Measurements from ENCODE around the gene MSRB3.
"Not testable (repeated sequence)": the region's sequence is repeated elsewhere in the genome, so short reads cannot be mapped to it uniquely, and the experiment has no call there.

MSRB3 gene

DNA sequence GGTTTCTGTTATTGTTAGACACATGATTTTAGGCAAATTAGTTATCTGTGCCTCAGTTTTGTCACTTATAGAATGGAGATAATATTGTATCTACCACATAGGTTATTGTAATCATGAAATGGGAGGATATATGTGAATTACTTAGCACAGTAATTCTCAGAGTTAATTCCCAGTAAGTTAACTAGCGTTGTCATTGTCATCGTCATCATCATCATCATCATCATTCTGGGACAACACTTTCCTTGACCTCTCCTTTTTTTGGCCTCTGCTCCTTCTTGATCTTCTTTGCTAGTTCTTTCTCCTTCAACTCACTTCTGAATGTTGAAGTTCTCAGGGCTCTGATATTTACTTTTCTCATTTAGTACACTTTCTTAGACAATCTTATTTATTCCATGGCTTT lies 13.8 kb downstream of the MSRB3 start:
- DNase-seq, result no peak

DNA sequence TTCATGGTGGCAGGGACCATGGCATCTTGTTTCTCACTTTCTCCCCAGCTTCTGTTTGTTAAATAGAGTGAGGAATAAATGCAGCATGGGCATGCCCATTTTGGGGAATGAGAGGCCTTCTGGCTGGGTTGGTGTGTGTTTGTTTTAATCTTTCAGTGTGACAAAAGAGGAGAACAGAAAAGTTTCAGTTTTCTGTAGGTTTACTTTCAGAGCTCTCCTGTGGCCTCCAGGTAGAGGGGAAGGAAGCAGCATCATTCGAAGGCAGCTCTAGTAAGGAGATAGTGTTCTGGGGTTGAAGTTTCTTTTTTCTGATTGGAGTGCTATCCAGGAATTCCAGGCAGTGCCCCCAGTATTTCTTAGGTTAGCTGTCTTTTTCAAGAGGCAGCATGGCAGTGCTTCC lies 15.3 kb downstream of the MSRB3 start:
- no peak for DNase-seq

- DNase-seq, result no peak
Measured at GRCh38 chr12:65294641-65295262, 16.3 kb downstream of the MSRB3 start.

DNA sequence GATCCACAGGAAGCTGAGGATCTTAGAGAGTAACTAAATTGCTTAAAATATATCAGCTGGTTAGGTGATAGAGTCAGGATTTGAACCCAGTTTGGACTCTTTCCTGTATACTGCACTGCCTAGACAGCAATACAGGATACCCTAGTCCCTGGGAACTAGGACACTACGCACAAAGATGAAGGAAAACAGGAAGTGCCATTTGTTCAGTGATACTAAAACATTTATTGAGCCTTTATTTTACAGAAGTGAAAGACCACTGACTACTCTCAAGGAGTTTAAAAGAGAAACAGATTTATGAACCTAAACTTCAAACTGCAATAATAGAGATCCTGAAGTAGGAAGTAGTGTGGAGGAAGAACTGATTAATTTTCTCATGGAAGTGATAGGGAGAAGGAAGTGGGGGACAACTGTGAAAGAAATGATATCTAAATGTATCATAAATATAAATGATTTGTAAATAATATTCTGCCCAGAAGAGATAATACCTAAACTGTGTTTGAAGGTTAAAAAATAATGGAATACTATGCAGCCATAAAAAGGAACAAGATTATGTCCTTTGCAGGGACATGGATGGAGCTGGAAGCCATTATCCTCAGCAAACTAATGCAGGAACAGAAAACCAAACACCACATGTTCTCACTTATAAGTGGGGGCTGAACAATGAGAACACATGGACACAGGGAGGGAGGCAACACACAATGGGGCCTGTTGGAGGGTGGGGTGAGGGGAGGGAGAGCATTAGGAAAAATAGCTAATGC lies 18.2 kb downstream of the MSRB3 start:
- DNase-seq, result no peak

GRCh38 chr12:65300097-65300496 lies 21.6 kb downstream of the MSRB3 start:
- DNase-seq, result no peak

GRCh38 chr12:65300679-65301349 lies 22.3 kb downstream of the MSRB3 start:
- no peak for DNase-seq

DNA sequence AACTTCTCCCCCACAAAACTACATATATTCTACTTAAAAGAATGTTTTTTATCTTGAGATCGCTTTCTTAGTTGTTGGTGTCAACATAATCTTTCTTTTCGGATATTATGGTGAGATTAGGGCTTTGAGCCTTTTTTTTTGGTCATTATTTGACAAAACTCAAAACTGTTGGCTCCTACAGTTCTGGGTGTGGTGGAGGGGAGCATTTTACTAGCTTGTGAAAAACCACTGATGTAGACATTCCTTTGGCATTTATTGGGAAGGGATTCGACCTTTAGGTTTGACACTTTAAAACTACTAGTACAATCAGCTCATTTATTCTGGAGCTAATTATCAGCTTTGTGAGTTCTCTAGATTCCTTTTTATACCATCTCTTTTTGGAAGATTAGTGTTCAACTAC lies 24.4 kb downstream of the MSRB3 start:
- no peak for DNase-seq

DNA sequence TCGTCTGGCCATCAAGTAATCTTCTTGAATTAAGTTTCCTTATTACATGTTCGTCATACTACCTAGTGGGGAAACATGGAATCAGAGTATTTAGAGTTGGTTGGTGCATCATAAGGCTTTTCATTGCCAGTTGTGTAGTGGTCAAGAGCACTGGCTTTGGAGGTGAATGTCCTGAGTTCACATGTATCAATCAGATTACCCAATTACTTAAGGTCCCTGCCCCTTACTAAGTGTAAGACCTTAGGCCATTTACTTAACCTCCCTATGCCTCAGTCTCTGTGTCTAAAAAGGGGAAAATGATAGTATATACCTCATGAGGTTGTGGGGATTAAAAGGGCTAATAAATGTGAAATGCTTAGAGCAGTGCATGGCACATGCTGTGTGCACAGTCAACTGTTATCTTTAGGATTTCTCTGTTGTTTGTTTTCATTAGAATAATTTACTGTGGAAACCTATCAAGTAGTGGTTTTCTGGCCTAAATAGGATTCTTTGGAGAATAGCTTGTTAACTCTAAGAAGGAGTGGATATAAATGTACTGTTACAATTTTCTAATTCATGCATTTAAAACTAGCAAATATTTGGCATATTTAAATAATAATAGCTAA lies 27.0 kb downstream of the MSRB3 start:
- no peak for DNase-seq

- peak; percentile 55 for DNase-seq
Measured at GRCh38 chr12:65306366-65307168, 28.1 kb downstream of the MSRB3 start.

- DNase-seq, result peak; percentile 36
Measured at GRCh38 chr12:65307169-65307501, 28.7 kb downstream of the MSRB3 start.

- DNase-seq, result peak; percentile 18
Measured at GRCh38 chr12:65308006-65308405, 29.5 kb downstream of the MSRB3 start.

DNA sequence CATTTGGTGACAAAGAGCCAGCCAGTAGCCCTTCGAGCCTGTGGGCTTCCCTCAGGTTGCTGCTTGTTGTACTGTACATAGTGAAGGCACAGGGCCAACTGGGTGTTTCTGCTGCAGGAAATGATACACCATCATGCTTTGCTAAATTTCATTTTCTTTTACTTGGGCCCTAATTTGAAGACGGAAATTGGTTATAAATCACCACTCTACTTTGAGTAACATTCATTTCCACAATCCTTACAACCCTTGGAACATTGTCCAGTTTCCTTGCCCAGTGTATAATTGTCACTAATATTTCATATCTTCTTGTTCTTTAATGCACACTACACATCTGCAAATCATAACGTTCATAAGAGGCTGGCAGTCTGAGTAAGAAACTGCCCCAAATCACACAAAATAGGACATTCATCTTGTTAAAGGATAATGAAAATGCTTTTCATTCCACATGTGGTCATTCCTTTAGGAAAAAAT lies 30.2 kb downstream of the MSRB3 start:
- DNase-seq, result no peak

GRCh38 chr12:65311260-65311659 lies 32.8 kb downstream of the MSRB3 start:
- no peak for DNase-seq

DNA sequence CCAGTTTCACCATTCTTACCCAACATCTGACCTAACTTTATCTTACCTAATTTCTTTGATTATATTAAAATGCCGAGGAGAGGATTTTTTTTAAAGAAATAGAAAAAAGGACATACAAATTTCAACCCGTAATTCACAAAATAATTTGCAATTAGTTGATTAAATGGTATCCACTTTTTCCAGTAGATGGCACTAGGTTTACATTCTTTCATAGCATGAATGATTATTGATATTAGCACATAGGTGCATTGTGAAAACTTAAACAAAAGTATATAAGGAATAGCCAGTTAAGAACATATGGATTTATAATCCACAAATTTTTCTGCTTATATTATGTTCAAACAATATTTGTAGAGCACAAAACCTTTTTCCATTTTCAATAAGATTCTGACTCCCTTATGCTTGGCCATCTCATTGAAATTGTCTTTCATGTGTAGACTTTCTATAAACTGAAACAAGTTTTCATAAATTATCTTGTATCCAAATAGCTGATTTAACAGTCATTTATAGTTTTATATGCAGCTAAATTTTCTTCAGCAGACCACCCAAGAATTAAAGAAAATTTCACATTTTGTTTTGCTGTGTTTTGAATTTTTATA lies 35.3 kb downstream of the MSRB3 start:
- no peak for DNase-seq

DNA sequence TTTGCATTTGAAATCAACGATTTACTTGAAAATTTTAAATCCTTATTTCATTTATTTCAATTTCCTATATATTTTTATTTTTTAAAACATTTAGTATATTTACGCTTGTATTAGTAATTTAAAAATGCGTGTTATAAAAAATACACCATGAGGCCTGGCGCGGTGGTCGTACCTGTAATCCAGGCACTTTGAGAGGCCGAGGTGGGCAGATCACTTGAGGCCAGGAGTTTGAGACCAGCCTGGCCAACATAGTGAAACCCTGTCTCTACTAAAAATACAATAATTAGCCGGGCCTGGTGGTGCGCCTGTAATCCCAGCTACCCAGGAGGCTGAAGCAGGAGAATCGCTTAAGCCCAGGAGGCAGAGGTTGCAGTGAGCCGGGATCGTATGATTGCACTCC lies 36.8 kb downstream of the MSRB3 start:
- not testable (repeated sequence) for DNase-seq

- no peak for DNase-seq
Measured at GRCh38 chr12:65318186-65318685, 39.8 kb downstream of the MSRB3 start.

GRCh38 chr12:65319688-65320200 lies 41.3 kb downstream of the MSRB3 start:
- DNase-seq, result no peak

GRCh38 chr12:65323070-65323469 lies 44.6 kb downstream of the MSRB3 start:
- no peak for DNase-seq

- DNase-seq, result no peak
Measured at GRCh38 chr12:65324056-65324455, 45.6 kb downstream of the MSRB3 start.

DNA sequence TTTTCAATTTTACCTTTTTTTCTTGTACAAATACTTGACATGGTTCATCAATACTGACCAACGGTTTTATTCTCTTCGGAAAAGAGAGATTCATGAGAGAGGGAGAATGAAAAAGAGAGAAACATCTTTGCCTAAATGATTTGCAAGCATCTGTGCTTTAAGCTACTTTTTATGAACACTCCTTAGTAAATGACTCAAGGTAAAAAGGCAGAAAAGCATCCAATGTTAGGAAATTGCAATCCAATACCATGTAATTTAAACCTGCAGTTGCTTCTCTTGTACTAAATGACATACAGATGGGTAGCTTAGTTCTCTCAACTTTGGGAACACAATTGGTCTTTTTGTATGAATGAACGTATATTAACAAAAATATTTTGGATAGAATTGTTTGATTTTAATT lies 46.1 kb downstream of the MSRB3 start:
- DNase-seq, result no peak

- no peak for DNase-seq
Measured at GRCh38 chr12:65325183-65325582, 46.7 kb downstream of the MSRB3 start.

DNA sequence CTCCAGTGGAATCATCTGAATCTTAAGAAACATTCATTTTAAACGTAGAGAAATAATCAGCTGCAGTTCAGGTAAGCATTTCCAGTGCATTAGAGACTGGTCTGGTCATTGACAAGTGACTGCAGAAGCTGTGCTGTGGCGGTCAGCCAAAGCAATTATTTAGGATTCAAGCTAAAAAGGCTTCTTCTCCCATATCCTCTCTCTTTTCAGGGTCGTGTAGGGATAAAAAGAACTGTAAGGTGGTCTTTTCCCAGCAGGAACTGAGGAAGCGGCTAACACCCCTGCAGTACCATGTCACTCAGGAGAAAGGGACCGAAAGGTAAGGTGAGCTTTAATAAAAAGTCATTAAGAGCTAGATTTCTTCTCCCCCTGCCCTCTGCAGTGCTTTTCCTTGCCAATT lies 48.1 kb downstream of the MSRB3 start:
- no peak for DNase-seq

All from GF-D8 (cell line).